MM.1S (cell line): Measurements from ENCODE around the gene TEX36.

Experiments used
- DNase-seq: peaks from one replicate; pipeline ENCODE4 v3.0.0-alpha.2; 2015
- H2AFZ ChIP-seq: fragments of 300-600 bp; sonication (generic); 2 replicates; pipeline ENCODE4 v1.6.0; 2016; ENCODE audit warnings: antibody characterized with exemption, low read length
- H3F3A ChIP-seq: fragments of 300-600 bp; sonication (generic); 2 replicates; pipeline ENCODE4 v1.6.1; 2016; ENCODE audit warnings: mild to moderate bottlenecking, antibody characterized with exemption, low read length, moderate library complexity, mixed read lengths; ENCODE audit not compliant: insufficient read depth
- H3K27ac ChIP-seq: fragments of 300-600 bp; sonication (generic); 2 replicates; pipeline ENCODE4 v1.5.1; 2016; ENCODE audit warnings: mild to moderate bottlenecking, low read length
- H3K27me3 ChIP-seq: fragments of 300-600 bp; sonication (generic); replicated peaks from 2 replicates; pipeline ENCODE4 v1.6.0; 2016; ENCODE audit warnings: low read length; ENCODE audit not compliant: insufficient read depth
- H3K36me3 ChIP-seq: fragments of 300-600 bp; sonication (generic); replicated peaks from 2 replicates; pipeline ENCODE4 v1.6.1; 2016; ENCODE audit warnings: mild to moderate bottlenecking, low read length, mixed read lengths; ENCODE audit not compliant: insufficient read depth
- H3K4me1 ChIP-seq: fragments of 300-600 bp; sonication (generic); 2 replicates; pipeline ENCODE4 v1.6.1; 2016; ENCODE audit warnings: low read length, mixed read lengths
- H3K4me2 ChIP-seq: fragments of 300-600 bp; sonication (generic); 2 replicates; pipeline ENCODE4 v1.6.0; 2016; ENCODE audit warnings: low read depth, low read length
- H3K4me3 ChIP-seq: fragments of 300-600 bp; sonication (generic); 2 replicates; pipeline ENCODE4 v1.5.1; 2016; ENCODE audit warnings: low read length, mixed read lengths
- H3K79me2 ChIP-seq: fragments of 300-600 bp; sonication (generic); 2 replicates; pipeline ENCODE4 v1.6.1; 2016; ENCODE audit warnings: mixed run types, low read length, mixed read lengths
- H3K9ac ChIP-seq: fragments of 300-600 bp; sonication (generic); 2 replicates; pipeline ENCODE4 v1.6.1; 2016; ENCODE audit warnings: low read length, mixed read lengths
- H3K9me2 ChIP-seq: fragments of 300-600 bp; sonication (generic); replicated peaks from 2 replicates; pipeline ENCODE4 v1.6.1; 2016; ENCODE audit warnings: mild to moderate bottlenecking, low read length, mixed read lengths; ENCODE audit not compliant: insufficient read depth
- H3K9me3 ChIP-seq: fragments of 300-600 bp; sonication (generic); replicated peaks from 2 replicates; pipeline ENCODE4 v1.6.1; 2016; ENCODE audit warnings: mild to moderate bottlenecking, low read length, mixed read lengths; ENCODE audit not compliant: insufficient read depth
- H4K20me1 ChIP-seq: fragments of 300-600 bp; sonication (generic); 2 replicates; pipeline ENCODE4 v1.6.1; 2016; ENCODE audit warnings: mild to moderate bottlenecking, low read length, moderate library complexity, mixed read lengths; ENCODE audit not compliant: insufficient read depth
- EZH2 ChIP-seq: fragments of 300-600 bp; sonication (generic); optimal IDR thresholded peaks from 2 replicates; pipeline ENCODE3; 2017; ENCODE audit warnings: low read depth, mild to moderate bottlenecking, antibody characterized with exemption, low read length, mixed read lengths
- EZH2phosphoT487 ChIP-seq: fragments of 300-600 bp; sonication (generic); IDR thresholded peaks from 2 replicates; pipeline ENCODE4 v1.6.1; 2018; ENCODE audit warnings: antibody characterized with exemption, low read length
- TF ChIP-seq, protein P1 (sequence below): fragments of 300-600 bp; sonication (generic); IDR thresholded peaks from 2 replicates; pipeline ENCODE4 v1.5.1; 2016; ENCODE audit warnings: antibody characterized with exemption, low read length, mixed read lengths

Gene TEX36

DNA sequence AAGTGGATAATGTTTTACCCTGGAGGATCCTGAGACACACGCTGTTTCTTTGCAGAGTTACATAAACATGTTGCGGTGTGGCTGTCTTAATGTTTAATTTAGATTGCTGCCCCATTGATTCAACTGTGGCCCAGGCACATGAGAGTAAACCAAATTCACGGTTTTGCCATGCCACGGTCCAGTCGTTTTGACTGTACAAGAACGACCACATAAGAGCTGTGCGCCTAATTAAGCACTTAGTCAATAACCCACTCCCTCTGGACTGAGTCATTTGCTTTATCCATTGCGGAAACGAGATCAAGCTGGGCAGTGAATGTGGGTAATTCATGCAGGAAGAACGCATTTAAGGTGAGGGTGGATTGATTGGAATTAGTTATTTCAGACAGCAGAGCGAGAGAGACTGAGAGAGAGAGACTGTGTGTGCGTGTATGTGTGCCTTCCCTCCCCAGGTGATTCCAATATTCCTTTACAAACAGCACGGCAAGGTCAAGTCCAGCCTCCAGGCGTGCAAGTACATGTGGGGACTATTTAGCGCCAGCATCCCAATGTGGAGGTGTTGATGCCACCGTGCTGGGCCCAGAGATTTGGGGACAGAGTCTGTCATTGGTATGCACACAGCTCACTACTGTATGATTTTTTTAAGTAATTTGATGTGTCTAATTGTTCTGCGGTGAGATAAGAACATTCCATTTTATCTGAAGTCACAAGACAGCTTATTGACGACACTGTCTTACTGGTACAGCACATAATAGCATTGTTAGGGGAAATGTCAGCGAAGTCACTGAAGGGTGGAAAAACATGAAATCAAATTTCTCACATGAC lies 8.4 kb upstream of the TEX36 start:
- no peak for DNase-seq
- no peaks in the 10 kb centered on the region for H4K20me1 ChIP-seq
- no peak overlapping the region for H2AFZ ChIP-seq
- H3K27me3 ChIP-seq: no peaks in the 10 kb centered on the region
- no peaks in the 10 kb centered on the region for H3K9me2 ChIP-seq
- H3K27ac ChIP-seq: no peak overlapping the region
- no peaks in the 10 kb centered on the region for H3F3A ChIP-seq
- H3K9ac ChIP-seq: no peak overlapping the region
- no peak overlapping the region for H3K4me3 ChIP-seq
- H3K79me2 ChIP-seq: no peaks in the 10 kb centered on the region
- TF ChIP-seq, protein P1, sequence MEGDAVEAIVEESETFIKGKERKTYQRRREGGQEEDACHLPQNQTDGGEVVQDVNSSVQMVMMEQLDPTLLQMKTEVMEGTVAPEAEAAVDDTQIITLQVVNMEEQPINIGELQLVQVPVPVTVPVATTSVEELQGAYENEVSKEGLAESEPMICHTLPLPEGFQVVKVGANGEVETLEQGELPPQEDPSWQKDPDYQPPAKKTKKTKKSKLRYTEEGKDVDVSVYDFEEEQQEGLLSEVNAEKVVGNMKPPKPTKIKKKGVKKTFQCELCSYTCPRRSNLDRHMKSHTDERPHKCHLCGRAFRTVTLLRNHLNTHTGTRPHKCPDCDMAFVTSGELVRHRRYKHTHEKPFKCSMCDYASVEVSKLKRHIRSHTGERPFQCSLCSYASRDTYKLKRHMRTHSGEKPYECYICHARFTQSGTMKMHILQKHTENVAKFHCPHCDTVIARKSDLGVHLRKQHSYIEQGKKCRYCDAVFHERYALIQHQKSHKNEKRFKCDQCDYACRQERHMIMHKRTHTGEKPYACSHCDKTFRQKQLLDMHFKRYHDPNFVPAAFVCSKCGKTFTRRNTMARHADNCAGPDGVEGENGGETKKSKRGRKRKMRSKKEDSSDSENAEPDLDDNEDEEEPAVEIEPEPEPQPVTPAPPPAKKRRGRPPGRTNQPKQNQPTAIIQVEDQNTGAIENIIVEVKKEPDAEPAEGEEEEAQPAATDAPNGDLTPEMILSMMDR: no peak
- TF ChIP-seq EZH2: no peak
- no peak for TF ChIP-seq EZH2phosphoT487
- no peaks in the 10 kb centered on the region for H3K9me3 ChIP-seq
- H3K4me1 ChIP-seq: no peaks in the 10 kb centered on the region
- H3K4me2 ChIP-seq: no peak overlapping the region
- H3K36me3 ChIP-seq: no peaks in the 10 kb centered on the region

DNA sequence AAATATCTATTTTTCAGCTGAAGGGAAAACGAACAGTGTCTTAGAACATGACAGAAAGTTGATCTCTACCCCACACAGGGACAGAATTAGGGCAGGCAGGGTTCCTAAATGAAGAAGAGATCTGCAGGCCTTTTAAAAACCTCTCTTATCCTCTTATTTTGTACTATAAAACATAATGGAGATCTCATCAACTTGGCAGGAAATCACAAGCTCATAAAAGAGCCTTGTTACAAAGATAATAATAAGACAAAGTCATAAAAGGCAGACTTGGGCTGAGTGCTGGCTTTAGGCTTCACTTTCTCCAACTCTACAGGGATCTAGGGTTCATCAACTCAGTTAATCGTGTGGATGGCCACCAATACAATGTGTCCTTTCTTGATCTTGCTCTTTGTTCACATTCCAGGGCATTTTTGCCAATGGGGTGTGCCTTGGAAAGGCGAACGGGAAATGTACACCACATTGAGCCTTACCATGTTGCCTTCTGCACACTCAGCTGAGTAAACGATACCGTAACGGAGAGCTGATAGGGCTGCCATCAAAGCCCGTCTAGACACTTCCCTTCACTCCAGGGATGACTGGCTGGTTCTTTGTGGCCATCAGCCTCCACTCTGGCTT lies 7.1 kb upstream of the TEX36 start:
- H3K4me3 ChIP-seq: no peak overlapping the region
- H3K79me2 ChIP-seq: no peaks in the 10 kb centered on the region
- H3K9me3 ChIP-seq: no peaks in the 10 kb centered on the region
- TF ChIP-seq EZH2phosphoT487: no peak
- TF ChIP-seq EZH2: no peak
- TF ChIP-seq, protein P1: no peak
- no peaks in the 10 kb centered on the region for H3K27me3 ChIP-seq
- H3K4me1 ChIP-seq: no peaks in the 10 kb centered on the region
- H3F3A ChIP-seq: no peaks in the 10 kb centered on the region
- no peaks in the 10 kb centered on the region for H4K20me1 ChIP-seq
- H2AFZ ChIP-seq: no peak overlapping the region
- DNase-seq: no peak
- H3K9ac ChIP-seq: no peak overlapping the region
- no peak overlapping the region for H3K4me2 ChIP-seq
- H3K27ac ChIP-seq: no peak overlapping the region
- H3K36me3 ChIP-seq: no peaks in the 10 kb centered on the region
- no peaks in the 10 kb centered on the region for H3K9me2 ChIP-seq

DNA sequence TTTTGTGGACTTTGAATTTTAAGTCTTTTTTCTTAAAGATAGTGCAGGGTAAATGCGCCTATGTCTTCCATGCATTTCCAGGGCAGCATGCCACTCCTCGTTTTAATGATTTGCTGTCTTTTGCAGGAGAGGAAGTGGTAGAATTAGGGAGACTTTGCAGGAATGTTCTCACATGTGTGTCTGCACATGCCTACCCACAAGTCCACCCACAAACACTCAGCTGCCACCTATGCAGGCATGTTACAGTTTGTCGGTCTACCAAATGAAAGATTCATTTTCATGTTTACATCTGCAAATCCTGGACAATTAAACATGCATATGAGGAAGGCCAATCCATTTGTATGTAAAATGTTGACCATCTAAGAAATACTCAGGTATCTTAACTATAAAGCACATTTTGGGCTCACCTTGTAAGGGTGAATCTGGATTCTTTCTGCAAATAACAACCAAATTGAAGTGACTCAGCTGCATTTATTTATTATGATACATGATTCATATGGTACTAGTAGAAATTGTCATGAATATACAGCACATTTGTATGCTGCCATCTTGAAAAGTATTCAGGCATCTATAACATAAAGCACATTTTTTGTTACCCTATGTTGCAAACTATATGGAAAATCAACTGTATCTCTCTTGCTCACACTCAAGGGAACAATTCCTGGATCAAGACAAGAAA lies 4.7 kb upstream of the TEX36 start:
- Histone ChIP-seq H3K4me1 (no peaks in the 10 kb centered on the region), H3K79me2 (no peaks in the 10 kb centered on the region), H3K4me2 (no peak overlapping the region), H4K20me1 (no peaks in the 10 kb centered on the region), H3K4me3 (no peak overlapping the region), H3K9me3 (no peaks in the 10 kb centered on the region), H3K9ac (no peak overlapping the region), H3K9me2 (no peaks in the 10 kb centered on the region), H3K36me3 (no peaks in the 10 kb centered on the region), H3F3A (no peaks in the 10 kb centered on the region), H3K27ac (no peak overlapping the region), H2AFZ (no peak overlapping the region), H3K27me3 (no peaks in the 10 kb centered on the region; the same call in 1 of the 2 replicates)
- DNase-seq: no peak
- TF ChIP-seq EZH2 (no peak), EZH2phosphoT487 (no peak)
- TF ChIP-seq, protein P1: no peak
